Liver (tissue), 9 donors: ENCODE results near the gene CEP164. TPM values are rescaled to one million over a fixed set of nuclear protein-coding genes. Genes with fewer than 3 reads are reported as not detected.

Experiments
- DNase-seq: peaks from one replicate; pipeline ENCODE4 v3.0.0-alpha.2; 2017; ENCODE audit warnings: low spot score
- H3K27ac ChIP-seq, 2 donors: one replicate each; pipeline ENCODE4 v1.7.0; 2013; ENCODE audit warnings: inconsistent platforms in 2 of 2, low read length in 2 of 2, control low read depth in 1 of 2, low read depth in 1 of 2, mild to moderate bottlenecking in 1 of 2
- H3K27me3 ChIP-seq, 4 donors: one replicate each; pipeline versions ENCODE4 v1.6.1 to v1.7.0; 2013; ENCODE audit warnings: low read length in 3 of 4, inconsistent platforms in 1 of 4, mild to moderate bottlenecking in 1 of 4, moderate library complexity in 1 of 4; ENCODE audit not compliant: control insufficient read depth in 4 of 4, insufficient read depth in 4 of 4
- H3K36me3 ChIP-seq, 4 donors: one replicate each; pipeline versions ENCODE4 v1.6.1 to v1.7.0; 2013; ENCODE audit warnings: low read length in 3 of 4, mild to moderate bottlenecking in 3 of 4, low read depth in 1 of 4, moderate library complexity in 1 of 4; ENCODE audit not compliant: control insufficient read depth in 4 of 4, insufficient read depth in 3 of 4
- H3K4me1 ChIP-seq, 4 donors: one replicate each; pipeline versions ENCODE4 v1.6.1 to v1.7.0; 2013; ENCODE audit warnings: low read length in 3 of 4, mild to moderate bottlenecking in 3 of 4, moderate library complexity in 1 of 4; ENCODE audit not compliant: control insufficient read depth in 4 of 4, insufficient read depth in 4 of 4
- H3K4me3 ChIP-seq, 3 donors: one replicate each; pipeline versions ENCODE4 v1.6.1 to v1.7.0; 2013; ENCODE audit warnings: low read length in 3 of 3, control low read depth in 1 of 3, low read depth in 1 of 3, mild to moderate bottlenecking in 1 of 3
- H3K9ac ChIP-seq, 2 donors: one replicate each; pipeline ENCODE4 v1.7.0; 2013; ENCODE audit warnings: low read length in 2 of 2, mild to moderate bottlenecking in 2 of 2, moderate library complexity in 2 of 2, control low read depth in 1 of 2, low read depth in 1 of 2
- H3K9me3 ChIP-seq, 4 donors: one replicate each; pipeline versions ENCODE4 v1.6.1 to v1.7.0; 2013; ENCODE audit warnings: low read length in 3 of 4; ENCODE audit not compliant: control insufficient read depth in 4 of 4
- EGR1 ChIP-seq, 2 donors: IDR thresholded peaks; 2 replicates each; pipeline ENCODE4 v1.6.1; 2016 to 2018; ENCODE audit warnings: antibody characterized with exemption in 2 of 2, low read depth in 2 of 2
- FOXA1 ChIP-seq: IDR thresholded peaks from 2 replicates; pipeline ENCODE4 v1.6.1; 2016; ENCODE audit warnings: antibody characterized with exemption
- FOXA2 ChIP-seq: IDR thresholded peaks from 2 replicates; pipeline ENCODE4 v1.6.1; 2016; ENCODE audit warnings: antibody characterized with exemption
- GABPA ChIP-seq, 2 donors: IDR thresholded peaks in 1 of 2; conservative IDR thresholded peaks in 1 of 2; 2 replicates each; pipeline ENCODE4 v1.6.1; 2016; ENCODE audit warnings: antibody characterized with exemption in 2 of 2, mild to moderate bottlenecking in 1 of 2, moderate library complexity in 1 of 2
- HNF4G ChIP-seq: IDR thresholded peaks from 2 replicates; pipeline ENCODE4 v1.6.1; 2016; ENCODE audit warnings: antibody characterized with exemption
- JUND ChIP-seq, 2 donors: IDR thresholded peaks; 2 replicates each; pipeline ENCODE4 v1.6.1; 2016; ENCODE audit warnings: antibody characterized with exemption in 2 of 2
- NR2F2 ChIP-seq: IDR thresholded peaks from 2 replicates; pipeline ENCODE4 v1.6.1; 2016; ENCODE audit warnings: antibody characterized with exemption
- RAD21 ChIP-seq, 2 donors: IDR thresholded peaks; 2 replicates each; pipeline ENCODE4 v1.6.1; 2016; ENCODE audit warnings: antibody characterized with exemption in 2 of 2, mild to moderate bottlenecking in 2 of 2
- RXRA ChIP-seq, 2 donors: IDR thresholded peaks; 2 replicates each; pipeline ENCODE4 v1.6.1; 2017 to 2018; ENCODE audit warnings: antibody characterized with exemption in 2 of 2, mild to moderate bottlenecking in 1 of 2
- SP1 ChIP-seq: IDR thresholded peaks from 2 replicates; pipeline ENCODE4 v1.6.1; 2018; ENCODE audit warnings: antibody characterized with exemption, mild to moderate bottlenecking
- TAF1 ChIP-seq: conservative IDR thresholded peaks from 2 replicates; pipeline ENCODE4 v1.6.1; 2016; ENCODE audit warnings: antibody characterized with exemption, mild to moderate bottlenecking
- YY1 ChIP-seq: IDR thresholded peaks from 2 replicates; pipeline ENCODE4 v1.6.1; 2016; ENCODE audit warnings: antibody characterized with exemption, mild to moderate bottlenecking
- WGBS: extraction: QIAGEN DNeasy Blood & Tissue Kit; methylation state at CpG from one replicate; pipeline ENCODE4 v1.1.7; 2013; 5-methylcytosine and 5-hydroxymethylcytosine counted together
- polyA plus RNA-seq, 2 donors: library from polyadenylated mRNA; stranded (reverse) in 1 of 2; unstranded in 1 of 2; fragments of 200-250 nt in 1 of 2; fragments of >200 nt in 1 of 2; fragmentation: Nextera tagmentation in 1 of 2; extraction: Ambion mirVana in 1 of 2; gene quantifications; one replicate each; pipeline versions ENCODE4 v1.2.1 to v1.2.3, GENCODE V29; 2013 to 2015
- total RNA-seq, 2 donors: library from RNA; depleted of rRNA; stranded (reverse); fragments of >200 nt; gene quantifications; one replicate each; pipeline ENCODE4 v1.2.3, GENCODE V29; 2014
- TF ChIP-seq, protein P1 (sequence below): fragments of 150-350 bp; IDR thresholded peaks from 2 replicates; pipeline ENCODE4 v1.5.1; 2017; ENCODE audit warnings: improper control_type of control experiment, low read depth, low read length; ENCODE audit not compliant: missing input control
- TF ChIP-seq, protein P2 (sequence below): IDR thresholded peaks from 2 replicates; pipeline ENCODE4 v1.6.1; 2016; ENCODE audit warnings: antibody characterized with exemption
- TF ChIP-seq, protein P3 (sequence below): IDR thresholded peaks from 2 replicates; pipeline ENCODE4 v1.6.1; 2016; ENCODE audit warnings: antibody characterized with exemption
- TF ChIP-seq, protein P4 (sequence below): IDR thresholded peaks from 2 replicates; pipeline ENCODE4 v1.6.1; 2016; ENCODE audit warnings: antibody characterized with exemption, mild to moderate bottlenecking
- donor health status: healthy.
- donor health status: healthy.
- donor health status: healthy.
- donor health status: healthy.
- donor health status: healthy.

CEP164 gene
- total and polyA plus RNA-seq, 4 donors, result 4.1 to 12.3 (median 5.9) TPM

DNA sequence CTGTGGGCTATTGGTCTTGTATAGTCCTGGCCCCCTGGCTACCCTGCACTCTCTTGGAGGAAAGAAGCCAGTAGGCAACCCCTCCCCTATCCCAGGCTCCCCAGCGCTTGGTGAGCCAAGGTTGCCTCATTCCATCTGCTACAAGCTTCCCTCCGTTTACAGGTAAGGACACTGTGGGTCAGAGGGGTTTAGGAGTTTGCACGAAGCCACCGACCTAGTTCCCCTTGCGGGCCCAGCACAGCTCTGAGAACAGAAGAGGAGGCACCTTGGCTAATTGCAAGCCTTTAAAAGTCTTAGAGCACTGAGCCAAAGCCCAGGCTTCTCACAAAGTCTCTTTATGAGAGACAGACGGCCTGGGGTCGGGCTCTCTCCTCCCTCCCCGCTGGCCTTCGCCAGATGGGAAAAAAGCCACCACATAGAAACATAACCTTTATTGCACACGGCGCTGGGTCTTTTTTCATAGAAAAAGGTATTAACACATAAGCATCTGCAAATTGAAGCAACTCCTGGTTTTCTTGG is 99.8 kb downstream of the CEP164 start:
- no peak overlapping the region for H3K4me3 ChIP-seq
- no peak overlapping the region for H3K27ac ChIP-seq
- TF ChIP-seq NR2F2 (no peak), GABPA (IDR thresholded peaks at IDR 0.05 in 1 of 2, conservative IDR thresholded peaks at IDR 0.05 in 1 of 2) (no peak)
- TF ChIP-seq, protein P1, sequence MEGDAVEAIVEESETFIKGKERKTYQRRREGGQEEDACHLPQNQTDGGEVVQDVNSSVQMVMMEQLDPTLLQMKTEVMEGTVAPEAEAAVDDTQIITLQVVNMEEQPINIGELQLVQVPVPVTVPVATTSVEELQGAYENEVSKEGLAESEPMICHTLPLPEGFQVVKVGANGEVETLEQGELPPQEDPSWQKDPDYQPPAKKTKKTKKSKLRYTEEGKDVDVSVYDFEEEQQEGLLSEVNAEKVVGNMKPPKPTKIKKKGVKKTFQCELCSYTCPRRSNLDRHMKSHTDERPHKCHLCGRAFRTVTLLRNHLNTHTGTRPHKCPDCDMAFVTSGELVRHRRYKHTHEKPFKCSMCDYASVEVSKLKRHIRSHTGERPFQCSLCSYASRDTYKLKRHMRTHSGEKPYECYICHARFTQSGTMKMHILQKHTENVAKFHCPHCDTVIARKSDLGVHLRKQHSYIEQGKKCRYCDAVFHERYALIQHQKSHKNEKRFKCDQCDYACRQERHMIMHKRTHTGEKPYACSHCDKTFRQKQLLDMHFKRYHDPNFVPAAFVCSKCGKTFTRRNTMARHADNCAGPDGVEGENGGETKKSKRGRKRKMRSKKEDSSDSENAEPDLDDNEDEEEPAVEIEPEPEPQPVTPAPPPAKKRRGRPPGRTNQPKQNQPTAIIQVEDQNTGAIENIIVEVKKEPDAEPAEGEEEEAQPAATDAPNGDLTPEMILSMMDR, result no peak
- no peaks in the 10 kb centered on the region for H3K9me3 ChIP-seq
- H3K27me3 ChIP-seq, result no peaks in the 10 kb centered on the region
- H3K9ac ChIP-seq, result no peak overlapping the region
- DNase-seq, result no peak
- peaks cover 0 to 4% (median 0%) of the 10 kb centered on the region in 4 donors for H3K4me1 ChIP-seq
- WGBS, result 91% methylated on average over 11 of the region's 11 CpGs
- no peaks in the 10 kb centered on the region for H3K36me3 ChIP-seq

DNA sequence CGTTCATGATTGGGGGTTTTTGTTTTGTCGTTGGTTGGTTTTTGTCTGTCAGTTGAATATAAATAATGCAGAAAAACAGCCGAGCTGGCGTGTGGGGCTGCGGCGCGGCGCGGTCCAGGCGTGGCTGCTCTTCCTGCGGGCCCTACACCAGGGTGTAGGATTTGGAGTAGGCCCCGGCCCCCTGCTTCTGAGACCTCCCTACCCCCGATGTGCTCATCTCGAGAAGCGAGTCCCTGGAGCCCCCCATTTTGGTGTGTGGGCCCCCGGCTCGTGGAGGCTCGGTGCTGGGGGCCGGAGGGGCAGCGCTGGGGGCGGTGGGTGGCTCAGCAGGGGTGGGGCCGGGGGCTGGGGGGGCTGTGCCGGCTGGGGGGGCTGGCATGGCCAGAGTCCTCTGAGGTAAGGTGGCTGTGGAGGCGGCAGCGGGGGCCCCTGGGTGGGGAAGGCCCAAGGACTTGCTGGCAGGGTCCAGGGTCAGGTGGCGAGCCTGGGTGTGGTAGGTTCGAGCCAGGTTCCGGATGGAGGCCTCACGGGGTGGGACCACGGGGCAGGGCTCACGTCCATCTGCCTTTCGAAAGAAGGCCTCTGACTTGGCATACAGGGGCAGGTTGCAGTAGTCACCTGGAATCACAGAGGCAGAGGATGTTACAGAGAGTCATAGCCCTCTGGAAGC is 100.7 kb downstream of the CEP164 start:
- no peak overlapping the region for H3K9ac ChIP-seq
- H3K27me3 ChIP-seq, result no peaks in the 10 kb centered on the region
- H3K4me1 ChIP-seq, result peaks cover 0 to 4% (median 0%) of the 10 kb centered on the region in 4 donors
- no peak overlapping the region for H3K27ac ChIP-seq
- no peaks in the 10 kb centered on the region for H3K9me3 ChIP-seq
- no peak for DNase-seq
- H3K36me3 ChIP-seq, result no peaks in the 10 kb centered on the region
- no peak overlapping the region for H3K4me3 ChIP-seq
- TF ChIP-seq, protein P2, sequence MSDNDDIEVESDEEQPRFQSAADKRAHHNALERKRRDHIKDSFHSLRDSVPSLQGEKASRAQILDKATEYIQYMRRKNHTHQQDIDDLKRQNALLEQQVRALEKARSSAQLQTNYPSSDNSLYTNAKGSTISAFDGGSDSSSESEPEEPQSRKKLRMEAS, result no peak
- TF ChIP-seq, protein P3, sequence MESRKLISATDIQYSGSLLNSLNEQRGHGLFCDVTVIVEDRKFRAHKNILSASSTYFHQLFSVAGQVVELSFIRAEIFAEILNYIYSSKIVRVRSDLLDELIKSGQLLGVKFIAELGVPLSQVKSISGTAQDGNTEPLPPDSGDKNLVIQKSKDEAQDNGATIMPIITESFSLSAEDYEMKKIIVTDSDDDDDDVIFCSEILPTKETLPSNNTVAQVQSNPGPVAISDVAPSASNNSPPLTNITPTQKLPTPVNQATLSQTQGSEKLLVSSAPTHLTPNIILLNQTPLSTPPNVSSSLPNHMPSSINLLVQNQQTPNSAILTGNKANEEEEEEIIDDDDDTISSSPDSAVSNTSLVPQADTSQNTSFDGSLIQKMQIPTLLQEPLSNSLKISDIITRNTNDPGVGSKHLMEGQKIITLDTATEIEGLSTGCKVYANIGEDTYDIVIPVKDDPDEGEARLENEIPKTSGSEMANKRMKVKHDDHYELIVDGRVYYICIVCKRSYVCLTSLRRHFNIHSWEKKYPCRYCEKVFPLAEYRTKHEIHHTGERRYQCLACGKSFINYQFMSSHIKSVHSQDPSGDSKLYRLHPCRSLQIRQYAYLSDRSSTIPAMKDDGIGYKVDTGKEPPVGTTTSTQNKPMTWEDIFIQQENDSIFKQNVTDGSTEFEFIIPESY, result no peak
- TF ChIP-seq HNF4G (no peak), EGR1 (IDR thresholded peaks at IDR 0.05; ENCODE audit: low read depth in 2 of 2) (no peak), SP1 (no peak), FOXA2 (no peak), GABPA (IDR thresholded peaks at IDR 0.05 in 1 of 2, conservative IDR thresholded peaks at IDR 0.05 in 1 of 2) (no peak)
- TF ChIP-seq, protein P1, result no peak
- 87% methylated on average over 32 of the region's 32 CpGs for whole genome bisulfite sequencing

DNA sequence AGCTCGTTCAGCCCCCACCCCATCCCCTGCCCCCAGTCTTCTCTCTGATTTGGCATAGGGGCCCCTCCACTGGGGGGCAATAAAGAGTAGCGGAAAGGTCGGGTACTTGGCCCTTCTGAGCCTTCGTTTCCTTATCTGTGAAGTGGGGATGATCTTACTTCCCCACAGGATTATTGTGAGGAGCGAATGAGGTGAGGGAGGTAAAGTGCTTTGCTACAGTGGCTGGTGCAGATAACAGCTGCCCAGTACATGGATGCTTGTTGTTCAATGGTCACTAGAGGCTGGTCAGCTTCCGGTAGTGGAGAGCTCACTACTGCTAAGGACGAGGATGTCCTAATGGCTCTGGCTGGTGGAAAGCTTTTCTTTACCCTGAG is 101.2 kb downstream of the CEP164 start:
- peaks cover 0 to 4% (median 0%) of the 10 kb centered on the region in 4 donors for H3K4me1 ChIP-seq
- no peak overlapping the region for H3K9ac ChIP-seq
- no peak overlapping the region for H3K27ac ChIP-seq
- H3K27me3 ChIP-seq, result no peaks in the 10 kb centered on the region
- 81% methylated on average over 7 of the region's 7 CpGs for whole genome bisulfite sequencing
- no peaks in the 10 kb centered on the region for H3K36me3 ChIP-seq
- H3K4me3 ChIP-seq, result no peak overlapping the region
- DNase-seq, result no peak
- no peaks in the 10 kb centered on the region for H3K9me3 ChIP-seq
- TF ChIP-seq NR2F2 (no peak), YY1 (no peak), TAF1 (no peak), FOXA1 (no peak), JUND (IDR thresholded peaks at IDR 0.05) (no peak), RAD21 (IDR thresholded peaks at IDR 0.05) (no peak), HNF4G (no peak), RXRA (IDR thresholded peaks at IDR 0.05) (no peak), EGR1 (IDR thresholded peaks at IDR 0.05; ENCODE audit: low read depth in 2 of 2) (no peak)
- TF ChIP-seq, protein P4, sequence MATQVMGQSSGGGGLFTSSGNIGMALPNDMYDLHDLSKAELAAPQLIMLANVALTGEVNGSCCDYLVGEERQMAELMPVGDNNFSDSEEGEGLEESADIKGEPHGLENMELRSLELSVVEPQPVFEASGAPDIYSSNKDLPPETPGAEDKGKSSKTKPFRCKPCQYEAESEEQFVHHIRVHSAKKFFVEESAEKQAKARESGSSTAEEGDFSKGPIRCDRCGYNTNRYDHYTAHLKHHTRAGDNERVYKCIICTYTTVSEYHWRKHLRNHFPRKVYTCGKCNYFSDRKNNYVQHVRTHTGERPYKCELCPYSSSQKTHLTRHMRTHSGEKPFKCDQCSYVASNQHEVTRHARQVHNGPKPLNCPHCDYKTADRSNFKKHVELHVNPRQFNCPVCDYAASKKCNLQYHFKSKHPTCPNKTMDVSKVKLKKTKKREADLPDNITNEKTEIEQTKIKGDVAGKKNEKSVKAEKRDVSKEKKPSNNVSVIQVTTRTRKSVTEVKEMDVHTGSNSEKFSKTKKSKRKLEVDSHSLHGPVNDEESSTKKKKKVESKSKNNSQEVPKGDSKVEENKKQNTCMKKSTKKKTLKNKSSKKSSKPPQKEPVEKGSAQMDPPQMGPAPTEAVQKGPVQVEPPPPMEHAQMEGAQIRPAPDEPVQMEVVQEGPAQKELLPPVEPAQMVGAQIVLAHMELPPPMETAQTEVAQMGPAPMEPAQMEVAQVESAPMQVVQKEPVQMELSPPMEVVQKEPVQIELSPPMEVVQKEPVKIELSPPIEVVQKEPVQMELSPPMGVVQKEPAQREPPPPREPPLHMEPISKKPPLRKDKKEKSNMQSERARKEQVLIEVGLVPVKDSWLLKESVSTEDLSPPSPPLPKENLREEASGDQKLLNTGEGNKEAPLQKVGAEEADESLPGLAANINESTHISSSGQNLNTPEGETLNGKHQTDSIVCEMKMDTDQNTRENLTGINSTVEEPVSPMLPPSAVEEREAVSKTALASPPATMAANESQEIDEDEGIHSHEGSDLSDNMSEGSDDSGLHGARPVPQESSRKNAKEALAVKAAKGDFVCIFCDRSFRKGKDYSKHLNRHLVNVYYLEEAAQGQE, result no peak
